Ascending aorta (tissue), 2 donors: ENCODE results near the gene CPN2. TPM values are rescaled to one million over a fixed set of nuclear protein-coding genes. Genes with fewer than 3 reads are reported as not detected.

Experiments used
- DNase-seq, 2 donors: peaks; one replicate each; pipeline ENCODE4 v3.0.0-alpha.2; 2019; ENCODE audit warnings: low spot score in 2 of 2
- H3K27ac ChIP-seq, 2 donors: fragments of 200-600 bp; sonication (generic); one replicate each; pipeline ENCODE4 v1.5.1; 2016 to 2017; ENCODE audit warnings: mild to moderate bottlenecking in 1 of 2
- H3K27me3 ChIP-seq: fragments of 200-600 bp; sonication (generic); one replicate; pipeline ENCODE4 v1.5.1; 2017
- H3K36me3 ChIP-seq, 2 donors: fragments of 200-600 bp; sonication (generic); one replicate each; pipeline ENCODE4 v1.5.1; 2016
- H3K4me1 ChIP-seq, 2 donors: fragments of 200-600 bp; sonication (generic); one replicate each; pipeline ENCODE4 v1.5.1; 2016 to 2017; ENCODE audit warnings: mild to moderate bottlenecking in 1 of 2
- H3K4me3 ChIP-seq, 2 donors: fragments of 200-600 bp; sonication (generic); one replicate each; pipeline ENCODE4 v1.5.1; 2016 to 2017; ENCODE audit warnings: mild to moderate bottlenecking in 1 of 2
- H3K9me3 ChIP-seq, 2 donors: fragments of 200-600 bp; sonication (generic); one replicate each; pipeline ENCODE4 v1.5.1; 2016
- intact Hi-C: fragments of 100-400 bp; cut with DNase I; formaldehyde crosslinking; loops from one replicate; pipeline ENCODE4 v1.15.1; 2023
- total RNA-seq: library from RNA; depleted of rRNA; stranded (reverse); fragments of >200 nt; gene quantifications from one replicate; pipeline ENCODE4 v1.1.0, GENCODE V29; 2016
- TF ChIP-seq, protein P1 (sequence below), 3 experiments: fragments of 200-600 bp in 2 of 3; fragments of 450-650 bp in 1 of 3; sonication (generic) in 2 of 3; IDR thresholded peaks; one replicate each; pipeline ENCODE4 v1.5.1; 2016 to 2019; ENCODE audit warnings: antibody characterized with exemption in 3 of 3, mild to moderate bottlenecking in 1 of 3, moderate library complexity in 1 of 3

Gene CPN2
- total RNA-seq, 1 donor from 2014 or later = not detected

DNA sequence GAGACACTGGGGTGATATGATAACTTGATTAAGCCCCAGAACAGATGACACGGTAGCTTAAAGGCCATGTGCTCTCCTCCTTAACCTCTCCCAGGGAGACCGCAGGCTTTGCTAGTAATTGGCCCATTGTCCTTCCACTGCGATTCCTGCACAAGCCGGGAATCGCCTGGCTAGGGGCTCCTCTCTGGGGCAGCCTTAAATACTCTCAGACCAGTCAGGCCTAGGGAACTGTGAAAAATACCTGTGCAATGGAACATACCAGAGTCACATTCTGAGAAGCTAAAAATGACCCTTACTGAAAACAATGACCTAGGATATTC is 56.3 kb downstream of the CPN2 start:
- H3K36me3 ChIP-seq = no peaks in the 10 kb centered on the region
- no peaks in the 10 kb centered on the region for H3K9me3 ChIP-seq
- peaks cover 0 to 11% of the 10 kb centered on the region in 2 donors for H3K4me1 ChIP-seq
- H3K27ac ChIP-seq = no peak overlapping the region
- intact Hi-C loops = loop anchor here (5.0 kb wide), 1 partner anchor 293 kb away; no protein-coding TSS in a partner anchor
- H3K27me3 ChIP-seq = no peaks in the 10 kb centered on the region
- TF ChIP-seq, protein P1, sequence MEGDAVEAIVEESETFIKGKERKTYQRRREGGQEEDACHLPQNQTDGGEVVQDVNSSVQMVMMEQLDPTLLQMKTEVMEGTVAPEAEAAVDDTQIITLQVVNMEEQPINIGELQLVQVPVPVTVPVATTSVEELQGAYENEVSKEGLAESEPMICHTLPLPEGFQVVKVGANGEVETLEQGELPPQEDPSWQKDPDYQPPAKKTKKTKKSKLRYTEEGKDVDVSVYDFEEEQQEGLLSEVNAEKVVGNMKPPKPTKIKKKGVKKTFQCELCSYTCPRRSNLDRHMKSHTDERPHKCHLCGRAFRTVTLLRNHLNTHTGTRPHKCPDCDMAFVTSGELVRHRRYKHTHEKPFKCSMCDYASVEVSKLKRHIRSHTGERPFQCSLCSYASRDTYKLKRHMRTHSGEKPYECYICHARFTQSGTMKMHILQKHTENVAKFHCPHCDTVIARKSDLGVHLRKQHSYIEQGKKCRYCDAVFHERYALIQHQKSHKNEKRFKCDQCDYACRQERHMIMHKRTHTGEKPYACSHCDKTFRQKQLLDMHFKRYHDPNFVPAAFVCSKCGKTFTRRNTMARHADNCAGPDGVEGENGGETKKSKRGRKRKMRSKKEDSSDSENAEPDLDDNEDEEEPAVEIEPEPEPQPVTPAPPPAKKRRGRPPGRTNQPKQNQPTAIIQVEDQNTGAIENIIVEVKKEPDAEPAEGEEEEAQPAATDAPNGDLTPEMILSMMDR (IDR thresholded peaks at IDR 0.05) = no peak
- no peak overlapping the region for H3K4me3 ChIP-seq
- DNase-seq = no peak

DNA sequence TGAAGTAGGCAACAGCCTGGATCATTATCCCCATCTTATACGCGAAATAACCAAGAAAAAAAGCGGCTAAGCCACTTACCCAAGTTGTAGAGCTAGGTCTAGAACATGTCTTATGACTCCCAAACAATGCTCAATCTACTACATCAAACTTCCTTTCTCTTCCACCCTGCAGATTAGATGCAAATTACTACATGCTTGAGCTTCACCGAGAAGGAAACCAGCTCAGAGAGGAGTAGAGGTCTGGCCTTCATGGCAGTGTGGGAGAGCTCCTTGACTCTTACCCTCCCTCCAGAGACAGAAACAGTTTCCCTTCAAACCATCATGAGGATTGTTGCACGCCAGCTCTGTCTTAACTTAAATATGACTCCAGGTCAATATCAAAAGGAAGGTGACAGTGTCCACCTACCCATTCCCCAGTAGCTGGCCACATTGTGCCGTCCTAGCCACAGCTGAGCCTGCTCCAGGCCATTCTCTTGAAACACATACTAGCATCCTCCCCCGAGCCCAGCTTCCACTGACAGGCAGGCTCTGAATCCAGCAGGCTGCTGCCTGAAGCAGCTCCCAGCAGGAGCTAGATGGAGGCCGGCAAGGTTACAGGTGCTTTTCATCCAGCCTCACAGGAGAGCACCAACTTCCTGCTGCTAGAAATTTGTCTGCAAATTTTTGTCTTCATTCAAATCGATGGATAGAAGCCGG is 56.8 kb downstream of the CPN2 start:
- H3K36me3 ChIP-seq = no peaks in the 10 kb centered on the region
- intact Hi-C loops = no loop called here
- H3K4me3 ChIP-seq = no peak overlapping the region
- H3K27ac ChIP-seq = no peak overlapping the region
- TF ChIP-seq, protein P1 (IDR thresholded peaks at IDR 0.05) = no peak
- peaks cover 0 to 11% of the 10 kb centered on the region in 2 donors for H3K4me1 ChIP-seq
- DNase-seq = no peak
- no peaks in the 10 kb centered on the region for H3K9me3 ChIP-seq
- H3K27me3 ChIP-seq = no peaks in the 10 kb centered on the region

DNA sequence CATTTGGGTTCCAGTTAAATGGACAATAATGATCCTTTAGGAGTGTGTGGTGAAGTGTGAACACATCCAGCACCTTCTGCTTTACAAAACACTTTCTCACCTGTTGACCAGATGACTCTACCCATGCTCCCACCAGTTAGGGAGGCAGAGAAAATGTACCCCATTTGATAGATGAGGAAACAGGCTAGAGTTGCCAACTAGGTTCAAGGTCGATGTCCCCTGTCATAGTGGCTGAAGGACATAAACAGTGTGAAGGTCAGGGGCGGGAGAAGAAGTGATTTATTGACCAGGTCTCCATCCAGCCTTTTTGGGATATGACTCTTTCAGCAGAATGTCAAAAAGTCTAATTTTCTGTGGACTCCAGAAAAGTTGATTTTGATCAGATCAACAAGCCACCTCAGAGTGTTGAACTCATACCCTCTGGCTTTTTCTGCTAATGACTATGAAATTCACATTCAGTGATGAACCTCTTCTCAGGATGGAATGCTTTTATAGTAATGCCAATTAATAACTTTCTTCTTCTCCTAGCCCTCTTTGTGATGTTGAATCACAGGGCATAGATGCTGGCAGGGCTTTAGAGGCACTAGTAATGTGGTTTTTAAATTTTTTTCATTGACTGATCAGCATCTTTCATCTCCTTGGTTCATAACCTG is 57.5 kb downstream of the CPN2 start:
- DNase-seq = no peak
- peaks cover 0 to 11% of the 10 kb centered on the region in 2 donors for H3K4me1 ChIP-seq
- H3K27ac ChIP-seq = no peak overlapping the region
- H3K27me3 ChIP-seq = no peaks in the 10 kb centered on the region
- TF ChIP-seq, protein P1 (IDR thresholded peaks at IDR 0.05) = no peak
- H3K9me3 ChIP-seq = no peaks in the 10 kb centered on the region
- H3K4me3 ChIP-seq = no peak overlapping the region
- H3K36me3 ChIP-seq = no peaks in the 10 kb centered on the region
- intact Hi-C loops = no loop called here

DNA sequence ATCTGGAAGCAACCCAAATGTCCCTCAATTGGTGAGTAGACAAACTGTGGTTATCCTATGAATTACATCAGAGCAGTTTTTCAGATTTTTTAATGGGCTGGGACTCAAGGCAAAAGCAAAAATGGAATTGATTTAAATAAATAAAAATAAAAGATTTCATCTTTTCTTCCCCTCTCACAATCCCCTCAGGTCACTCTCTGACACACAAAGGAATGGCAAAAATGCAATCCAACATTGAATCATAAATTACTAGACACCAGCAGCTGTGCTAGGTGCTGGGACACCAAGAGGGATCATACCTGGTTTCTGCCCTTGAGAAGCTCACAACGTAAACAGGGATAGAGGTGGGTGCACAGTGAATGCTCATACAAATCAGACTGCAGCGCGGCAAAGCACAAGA is 58.8 kb downstream of the CPN2 start:
- intact Hi-C loops = no loop called here
- H3K4me3 ChIP-seq = no peak overlapping the region
- TF ChIP-seq, protein P1 (IDR thresholded peaks at IDR 0.05) = no peak
- H3K27ac ChIP-seq = no peak overlapping the region
- no peaks in the 10 kb centered on the region for H3K9me3 ChIP-seq
- no peak for DNase-seq
- H3K27me3 ChIP-seq = no peaks in the 10 kb centered on the region
- no peaks in the 10 kb centered on the region for H3K36me3 ChIP-seq
- peaks cover 0 to 11% of the 10 kb centered on the region in 2 donors for H3K4me1 ChIP-seq

Other genes starting within 250 kb of the CPN2 start
- gene HES1, start 215.2 kb downstream of the CPN2 start, total RNA-seq = 22.6 TPM
- not detected for gene LRRC15, start 18.4 kb upstream of the CPN2 start, total RNA-seq
- 0.11 TPM for gene GP5, start 47.9 kb upstream of the CPN2 start, total RNA-seq
- gene ATP13A3, start 135.7 kb upstream of the CPN2 start, total RNA-seq = 53.6 TPM